ENCODE measurements around the gene SPR.

SPR gene

GRCh38 chr2:72887032-72887739 lies at the start of gene SPR:
SPR (plus strand) TSS chr2:72887408; CDS start chr2:72887433, 25 bp downstream.
- DNase-seq (ENCODE audit: low read depth, low spot score) = peak; percentile 84

GRCh38 chr2:72840066-72840465 lies 47.1 kb upstream of the SPR start:
- DNase-seq (ENCODE audit: low read depth, low spot score) = no peak

GRCh38 chr2:72841462-72842125 lies 45.6 kb upstream of the SPR start:
- DNase-seq (ENCODE audit: low read depth, low spot score) = no peak

DNA sequence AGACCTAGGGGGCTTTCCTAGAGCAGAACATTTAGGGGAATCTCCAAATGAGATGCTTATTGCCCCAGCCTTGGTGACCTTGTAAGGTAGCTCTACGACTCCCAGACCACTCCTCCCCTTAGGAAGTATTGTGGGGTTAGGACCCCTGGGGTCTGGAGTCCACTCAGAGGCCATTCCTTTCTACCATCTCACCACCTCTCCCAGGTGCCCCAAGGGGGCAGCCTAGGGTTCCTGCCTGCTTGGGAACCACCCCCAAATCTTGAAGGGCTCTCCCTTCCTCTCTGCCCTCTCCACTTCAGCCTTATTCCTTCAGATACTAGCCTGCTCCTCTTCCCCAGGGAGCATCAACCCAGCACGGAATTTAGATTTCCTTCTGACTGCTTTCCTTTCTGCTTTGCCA lies 43.9 kb upstream of the SPR start:
- DNase-seq (ENCODE audit: low read depth, low spot score) = no peak

GRCh38 chr2:72846171-72847095 lies 40.8 kb upstream of the SPR start:
- DNase-seq (ENCODE audit: low read depth, low spot score) = no peak

- DNase-seq (ENCODE audit: low read depth, low spot score) = no peak
These were observed 39.5 kb upstream of the SPR start for GRCh38 chr2:72847534-72848315.

DNA sequence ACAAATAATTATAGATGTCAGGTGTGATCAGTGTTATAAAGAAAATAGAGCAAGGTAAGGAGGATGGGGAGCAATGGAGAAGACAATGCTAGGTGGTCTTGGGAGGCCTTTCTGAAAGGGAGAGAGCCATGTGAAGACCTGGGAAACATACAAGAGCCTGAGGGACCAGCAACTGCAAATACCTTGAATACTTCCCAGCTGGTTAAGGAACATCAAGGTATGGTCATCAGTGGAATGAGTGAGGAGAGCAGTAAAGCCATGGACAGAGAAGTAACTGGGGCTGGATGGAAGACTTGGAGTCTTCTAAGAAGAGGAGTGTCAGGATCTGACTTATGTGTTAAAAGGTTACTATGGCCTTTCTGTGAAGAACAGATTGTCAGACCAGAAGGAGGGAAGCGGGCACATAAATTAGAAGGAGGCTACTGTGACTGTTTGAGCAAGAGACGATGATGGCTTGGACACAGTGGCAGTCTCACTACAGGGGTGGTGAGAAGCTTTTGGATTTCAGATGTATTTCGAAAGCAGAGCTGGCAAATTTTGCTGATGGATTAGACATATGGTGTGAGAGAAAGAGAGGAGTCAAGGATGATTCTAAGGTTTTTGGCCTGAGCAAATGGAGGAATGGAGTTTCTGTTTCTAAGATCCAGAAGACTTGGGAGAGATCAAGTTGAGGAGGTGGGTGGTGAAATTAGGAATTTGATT lies 38.6 kb upstream of the SPR start:
- DNase-seq (ENCODE audit: low read depth, low spot score) = no peak

DNA sequence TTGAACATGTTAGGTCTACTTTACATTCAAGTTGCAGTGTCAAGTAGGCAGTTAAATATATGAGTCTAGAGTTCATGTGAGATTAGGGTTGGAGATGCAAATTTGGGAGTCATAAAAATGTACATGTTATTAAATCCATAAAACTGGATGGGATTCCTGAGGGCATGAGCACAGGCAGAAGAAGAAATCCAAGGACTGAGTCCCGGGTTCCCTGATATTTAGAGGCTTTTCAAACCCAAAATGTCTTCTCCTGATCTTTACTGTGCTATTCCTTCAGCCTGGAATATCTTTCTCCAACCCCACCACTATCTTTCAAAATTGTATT lies 38.1 kb upstream of the SPR start:
- DNase-seq (ENCODE audit: low read depth, low spot score) = no peak

GRCh38 chr2:72851333-72851732 lies 35.9 kb upstream of the SPR start:
- no peak for DNase-seq (ENCODE audit: low read depth, low spot score)

- peak; percentile 81 for DNase-seq (ENCODE audit: low read depth, low spot score)
These were observed 27.4 kb upstream of the SPR start for GRCh38 chr2:72859831-72860262.

DNA sequence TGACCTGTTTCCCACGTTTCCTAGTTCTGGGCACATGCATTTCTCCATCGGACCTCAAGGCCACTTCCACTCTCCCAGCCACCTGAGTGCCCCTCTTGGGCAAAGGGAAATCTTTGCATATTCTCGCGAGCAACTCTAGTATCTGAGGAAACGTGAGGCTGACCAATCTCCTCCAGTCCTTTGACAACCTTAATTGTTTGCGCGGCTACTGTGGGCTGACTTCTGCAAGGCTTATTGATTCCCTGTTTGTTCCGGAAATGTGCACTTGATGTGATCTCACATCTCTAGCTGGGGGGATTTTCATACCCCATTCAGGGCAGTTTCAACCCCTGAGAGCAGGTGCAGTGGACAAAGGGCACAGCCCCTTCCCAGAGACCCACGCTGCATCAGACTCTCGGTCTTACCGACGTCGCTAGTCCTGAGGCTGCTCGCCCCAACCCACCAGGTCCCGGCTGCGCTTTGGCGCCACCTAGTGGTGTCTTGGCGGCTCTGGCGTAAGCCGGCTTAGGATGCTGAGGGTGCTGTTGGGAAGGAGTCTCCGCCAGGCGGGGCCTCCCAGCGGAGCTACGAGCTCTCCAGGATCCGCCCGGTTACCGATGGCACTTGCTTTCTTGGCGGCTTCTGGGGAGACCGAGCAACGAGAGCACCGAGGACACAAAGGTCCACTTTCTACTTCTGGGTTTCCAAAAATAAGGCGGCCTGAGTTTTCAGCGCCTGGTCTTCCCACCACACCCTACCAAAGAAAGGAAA lies 24.8 kb upstream of the SPR start:
- peak; percentile 97 for DNase-seq (ENCODE audit: low read depth, low spot score)

- no peak for DNase-seq (ENCODE audit: low read depth, low spot score)
These were observed 24.2 kb upstream of the SPR start for GRCh38 chr2:72863046-72863445.

DNA sequence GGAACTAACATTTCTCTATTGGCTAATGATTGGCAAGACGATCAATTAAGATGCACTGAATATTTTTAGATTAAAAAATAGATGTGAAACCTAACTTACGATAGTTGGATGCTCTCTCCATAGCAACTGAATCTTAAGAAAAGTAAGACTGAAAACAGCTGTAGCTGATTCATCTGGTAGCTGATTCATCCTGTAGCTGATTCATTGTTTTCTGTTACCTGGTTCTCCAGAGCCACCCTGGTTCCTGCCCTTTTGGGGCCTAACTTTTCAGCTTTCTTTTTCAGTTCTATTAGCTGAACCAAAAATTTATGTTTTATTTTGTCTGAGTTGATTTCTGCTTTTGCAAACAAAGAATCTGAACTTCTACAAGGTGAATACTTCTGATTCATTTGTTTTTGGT lies 22.7 kb upstream of the SPR start:
- peak; percentile 39 for DNase-seq (ENCODE audit: low read depth, low spot score)

DNA sequence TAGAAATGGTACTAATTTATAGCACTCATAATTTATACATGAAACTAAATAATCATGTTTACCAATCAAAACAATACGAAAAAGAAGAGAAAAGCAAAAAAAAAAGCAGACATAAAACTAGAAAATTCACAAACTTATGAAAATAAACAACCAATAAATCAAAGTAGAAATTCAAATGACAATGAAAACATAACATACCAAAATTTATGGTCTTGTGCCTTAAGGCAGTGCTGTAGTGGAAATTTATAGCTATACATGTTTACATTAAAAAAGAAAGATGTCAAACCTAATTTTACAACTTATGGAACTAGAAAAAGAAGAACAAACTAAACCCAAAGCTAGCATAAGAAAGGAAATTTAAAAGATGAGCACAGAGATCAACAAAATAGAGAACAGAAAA lies 16.1 kb upstream of the SPR start:
- no peak for DNase-seq (ENCODE audit: low read depth, low spot score)

DNA sequence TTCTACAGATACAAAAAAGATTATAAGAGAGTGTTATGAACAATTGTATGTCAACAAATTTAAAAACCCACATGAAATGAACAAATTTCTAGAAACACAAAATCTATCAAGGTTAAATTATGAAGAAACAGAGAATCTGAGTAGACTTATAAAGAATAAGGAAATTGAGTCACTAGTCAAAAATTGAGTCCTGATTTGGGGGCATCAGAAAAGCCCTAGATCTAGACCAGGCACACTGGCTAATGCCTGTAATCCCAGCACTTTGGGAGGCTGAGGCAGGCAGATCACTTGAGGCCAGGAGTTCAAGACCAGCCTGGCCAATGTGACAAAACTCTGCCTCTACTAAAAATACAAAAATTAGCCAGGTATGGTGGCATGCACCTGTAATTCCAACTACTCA lies 15.3 kb upstream of the SPR start:
- no peak for DNase-seq (ENCODE audit: low read depth, low spot score)

DNA sequence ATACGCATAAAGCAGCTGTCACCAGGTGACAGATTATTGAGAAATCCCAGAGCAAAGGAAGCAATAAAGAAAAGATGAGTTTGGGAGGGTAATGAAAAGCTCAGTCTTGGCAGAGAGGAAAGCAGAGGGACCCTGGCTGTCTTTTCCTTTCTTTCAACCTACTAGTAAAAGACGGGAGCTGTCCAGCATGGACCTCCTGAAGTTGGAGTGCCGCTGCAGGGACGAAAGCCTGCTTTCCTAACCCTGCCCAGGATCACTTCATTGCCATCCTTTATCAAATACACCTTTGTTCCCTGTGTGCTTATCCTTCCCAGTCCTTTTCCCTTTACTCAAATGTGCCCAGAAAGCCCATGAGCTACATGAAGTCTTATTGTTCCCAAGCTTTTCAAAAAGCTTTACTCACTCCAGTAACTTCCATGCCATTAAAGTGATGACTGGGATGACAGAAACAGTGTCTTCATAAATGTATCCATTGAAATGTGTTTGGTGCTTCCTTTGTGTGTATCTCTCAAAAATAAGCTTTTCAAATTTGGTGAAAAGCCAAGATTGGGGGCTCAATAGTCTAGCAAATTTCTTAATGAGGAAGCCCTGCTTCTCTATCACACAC lies 3.7 kb upstream of the SPR start:
- DNase-seq (ENCODE audit: low read depth, low spot score) = peak; percentile 71

- DNase-seq (ENCODE audit: low read depth, low spot score) = no peak
These were observed 640 bp upstream of the SPR start for GRCh38 chr2:72886505-72887031.

- DNase-seq (ENCODE audit: low read depth, low spot score) = peak; percentile 95
These were observed 681 bp downstream of the SPR start for GRCh38 chr2:72887740-72888437.
